IgD-negative memory B cell (primary cell): ENCODE measurements around the gene CKLF. TPM values are rescaled to one million over a fixed set of nuclear protein-coding genes. Genes with fewer than 3 reads are reported as not detected.
A peak's percentile ranks its signal among the peaks of the same experiment; 100 is the strongest.
"Not testable (repeated sequence)": the region's sequence is repeated elsewhere in the genome, so short reads cannot be mapped to it uniquely, and the experiment has no call there.

Experiments used
- H3K27ac Mint-ChIP-seq, 3 donors: one replicate each; pipeline ENCODE4 v1.8.0; 2020 to 2022; ENCODE audit warnings: mild to moderate bottlenecking in 3 of 3, mixed read lengths in 3 of 3, moderate library complexity in 1 of 3
- H3K27me3 Mint-ChIP-seq: one replicate; pipeline ENCODE4 v1.8.0; 2021; ENCODE audit warnings: mixed read lengths
- H3K36me3 Mint-ChIP-seq: one replicate; pipeline ENCODE4 v1.8.0; 2020; ENCODE audit warnings: mild to moderate bottlenecking, mixed read lengths
- H3K4me1 Mint-ChIP-seq, 3 donors: one replicate each; pipeline ENCODE4 v1.8.0; 2020 to 2022; ENCODE audit warnings: mixed read lengths in 3 of 3, mild to moderate bottlenecking in 1 of 3
- H3K4me3 Mint-ChIP-seq, 4 donors: one replicate each; pipeline ENCODE4 v1.8.0; 2020 to 2022; ENCODE audit warnings: mild to moderate bottlenecking in 4 of 4, mixed read lengths in 4 of 4, moderate library complexity in 3 of 4
- H3K9me3 Mint-ChIP-seq, 3 donors: one replicate each; pipeline ENCODE4 v1.8.0; 2020 to 2021; ENCODE audit warnings: mixed read lengths in 3 of 3, mild to moderate bottlenecking in 1 of 3
- polyA plus RNA-seq: library from polyadenylated mRNA; unstranded; fragments of 300-500 nt; fragmentation: Illumina TruSeq; gene quantifications from one replicate; pipeline ENCODE4 v1.2.3, GENCODE V29; 2021

The CKLF gene
- polyA plus RNA-seq, 1 donor from 2014 or later, result 50.8 TPM

DNA sequence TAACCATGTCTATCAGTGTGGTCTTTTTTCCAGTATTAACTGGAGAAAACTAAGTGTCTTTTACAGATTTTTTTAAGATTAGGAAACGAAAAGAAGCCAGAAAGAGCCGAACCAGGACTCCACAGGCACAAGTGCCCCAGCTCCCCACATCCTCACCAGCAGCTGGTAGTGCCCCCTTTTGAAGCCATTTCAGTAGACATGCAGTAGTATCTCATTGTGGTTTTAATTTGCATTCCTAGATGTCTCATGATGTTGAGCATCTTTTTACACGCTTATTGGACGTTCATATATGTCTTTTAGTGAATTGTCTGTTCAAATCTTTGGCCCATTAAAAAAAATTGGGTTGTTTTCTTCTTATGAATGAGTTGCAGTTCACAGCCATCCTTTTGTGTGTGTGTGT, 47.4 kb downstream of the CKLF start:
- Mint-ChIP-seq H3K9me3 (peaks cover 5 to 11% (median 7%) of the 10 kb centered on the region in 3 donors), H3K27ac (no peak overlapping the region), H3K4me1 (peaks cover 10 to 20% (median 15%) of the 10 kb centered on the region in 3 donors), H3K27me3 (peaks cover 33% of the 10 kb centered on the region), H3K36me3 (no peaks in the 10 kb centered on the region), H3K4me3 (no peak overlapping the region)

DNA sequence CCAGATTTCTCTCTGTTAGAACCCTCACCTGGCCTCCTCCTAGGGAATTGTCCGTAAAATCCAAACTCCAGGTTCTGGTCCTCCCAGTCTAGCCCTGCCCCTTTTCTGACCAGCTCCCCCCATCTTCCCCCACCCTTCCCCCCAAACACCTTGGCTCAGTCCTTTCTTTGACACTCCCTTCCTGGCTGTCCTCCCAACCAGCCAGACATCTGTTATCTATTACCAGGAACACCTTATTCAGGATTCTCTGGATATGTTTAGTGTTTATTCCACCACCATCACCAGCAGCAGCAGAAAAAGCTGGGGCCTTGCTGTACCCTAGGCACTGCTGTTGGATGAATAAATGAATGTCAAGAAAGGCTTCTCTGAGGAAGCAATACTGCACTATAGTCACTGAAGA, 48.1 kb downstream of the CKLF start:
- Mint-ChIP-seq H3K27me3 (peaks cover 29% of the 10 kb centered on the region), H3K9me3 (peaks cover 5 to 11% (median 7%) of the 10 kb centered on the region in 3 donors), H3K27ac (no peak overlapping the region), H3K36me3 (no peaks in the 10 kb centered on the region), H3K4me3 (peak overlapping the region in 1 of 4 donors; percentile 68), H3K4me1 (peaks cover 8 to 16% (median 15%) of the 10 kb centered on the region in 3 donors)

DNA sequence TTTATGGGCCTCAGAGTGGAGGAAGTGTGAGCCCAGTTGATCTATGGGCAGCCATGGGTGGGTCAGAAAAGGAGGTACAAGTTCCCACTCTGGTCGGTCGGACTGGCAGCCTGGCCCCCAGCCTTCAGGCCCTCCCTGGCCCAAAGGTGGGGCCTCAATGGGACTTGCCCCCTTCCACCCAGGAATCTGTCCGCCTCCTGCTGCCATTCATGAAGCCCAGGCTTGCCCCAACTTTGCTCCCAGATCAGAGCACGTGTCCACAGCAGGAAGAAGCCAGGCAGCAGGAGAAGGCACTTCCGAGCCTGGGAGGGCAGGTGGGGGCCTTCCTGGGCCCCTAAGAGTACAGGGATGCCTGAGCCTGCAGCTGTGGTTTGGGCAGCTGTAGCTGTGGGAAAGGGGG, 49.1 kb downstream of the CKLF start:
- H3K27ac Mint-ChIP-seq, result peak overlapping the region in 1 of 3 donors; percentile 73
- no peaks in the 10 kb centered on the region for H3K36me3 Mint-ChIP-seq
- H3K4me3 Mint-ChIP-seq, result no peak overlapping the region
- H3K4me1 Mint-ChIP-seq, result peaks cover 14 to 22% (median 21%) of the 10 kb centered on the region in 3 donors
- H3K27me3 Mint-ChIP-seq, result peaks cover 34% of the 10 kb centered on the region
- peaks cover 5 to 11% (median 7%) of the 10 kb centered on the region in 3 donors for H3K9me3 Mint-ChIP-seq

DNA sequence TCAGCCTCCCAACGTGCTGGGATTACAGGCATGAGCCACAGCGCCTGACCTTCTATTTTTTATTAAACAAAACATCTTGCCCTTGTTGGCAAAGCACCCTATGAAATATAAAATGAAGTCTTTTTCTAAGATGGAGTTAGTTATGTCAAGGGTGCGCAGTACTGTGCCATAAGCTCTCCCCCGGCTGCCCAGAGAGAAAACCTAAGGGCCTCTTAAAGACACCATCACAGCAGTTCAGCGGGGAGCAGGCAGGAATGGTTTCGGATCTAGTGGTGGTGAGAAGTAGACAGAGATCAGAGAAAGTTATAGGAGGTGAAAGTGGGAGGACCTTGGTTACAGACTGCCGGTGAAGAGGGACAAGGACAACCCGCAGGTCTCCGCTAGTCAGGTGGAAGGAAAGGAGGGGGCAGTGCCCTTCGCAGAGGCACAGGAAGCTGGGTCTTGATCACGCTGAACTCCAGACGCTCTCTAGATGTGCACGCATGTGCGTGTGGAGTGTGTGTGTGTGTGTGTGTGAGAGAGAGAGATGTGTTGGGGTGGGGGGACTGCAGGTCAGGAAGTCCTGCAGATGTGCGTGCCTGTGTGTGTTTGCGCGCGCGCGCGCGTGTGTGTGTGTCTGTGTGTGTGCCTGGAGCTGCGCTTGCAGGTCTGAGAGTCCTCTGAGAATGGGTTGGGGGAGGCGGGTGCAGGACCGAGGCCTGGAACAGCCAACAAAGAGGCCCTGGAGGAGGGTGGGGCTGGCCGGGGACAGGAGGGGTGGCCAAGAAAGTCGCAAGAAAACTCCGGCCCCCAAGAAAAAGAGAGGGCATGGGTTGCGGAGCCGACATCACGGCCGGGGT, 51.4 kb downstream of the CKLF start:
- Mint-ChIP-seq H3K4me3 (peak overlapping the region; percentile 35 to 94 (median 87)), H3K27me3 (peaks cover 36% of the 10 kb centered on the region), H3K9me3 (peaks cover 5 to 11% (median 7%) of the 10 kb centered on the region in 3 donors), H3K4me1 (peaks cover 20 to 26% (median 22%) of the 10 kb centered on the region in 3 donors), H3K27ac (peak overlapping the region in 2 of 3 donors; percentile 1 to 90), H3K36me3 (no peaks in the 10 kb centered on the region)

DNA sequence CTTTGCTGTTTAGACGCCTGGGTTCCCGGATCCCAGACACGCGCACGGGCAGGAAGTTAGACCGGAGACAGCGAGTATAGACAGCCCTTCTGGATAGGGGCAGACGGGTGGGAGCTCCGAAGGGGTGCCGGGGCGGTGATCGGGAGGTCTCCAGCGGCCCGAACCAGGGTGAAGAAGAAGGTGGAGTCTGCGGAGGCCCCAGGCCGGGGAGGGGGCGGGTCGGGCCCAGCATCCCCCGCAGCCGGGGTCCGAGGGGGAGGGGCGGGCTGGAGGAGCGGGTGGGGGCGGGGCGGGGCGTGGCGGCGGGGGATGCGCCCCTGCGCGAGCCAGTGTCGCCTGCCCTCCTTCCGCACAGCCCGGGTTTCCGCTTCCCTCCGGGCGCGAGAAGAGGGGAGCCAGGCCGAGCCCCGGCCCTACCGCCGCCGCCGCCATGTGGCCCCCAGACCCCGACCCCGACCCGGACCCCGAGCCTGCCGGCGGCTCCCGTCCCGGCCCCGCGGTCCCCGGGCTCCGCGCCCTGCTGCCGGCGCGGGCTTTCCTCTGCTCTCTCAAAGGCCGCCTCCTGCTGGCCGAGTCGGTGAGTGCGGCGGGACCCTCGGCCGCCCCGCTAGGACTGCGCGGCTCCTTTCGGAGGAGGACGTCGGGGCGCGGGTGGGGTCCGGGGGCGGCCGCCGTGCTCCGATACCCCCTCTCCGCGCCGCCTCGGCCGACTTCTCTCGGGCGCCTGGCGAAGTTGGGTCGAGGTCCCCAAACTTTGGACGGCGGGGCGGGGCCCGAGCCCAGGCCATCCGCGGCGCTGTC, 52.2 kb downstream of the CKLF start, which contains the start of gene CMTM3:
Gene CMTM3 (plus strand): TSS at position 329 of the 801 bp plus-strand sequence. CDS start 102 bp downstream, at position 431.
- peaks cover 20 to 26% (median 22%) of the 10 kb centered on the region in 3 donors for H3K4me1 Mint-ChIP-seq

DNA sequence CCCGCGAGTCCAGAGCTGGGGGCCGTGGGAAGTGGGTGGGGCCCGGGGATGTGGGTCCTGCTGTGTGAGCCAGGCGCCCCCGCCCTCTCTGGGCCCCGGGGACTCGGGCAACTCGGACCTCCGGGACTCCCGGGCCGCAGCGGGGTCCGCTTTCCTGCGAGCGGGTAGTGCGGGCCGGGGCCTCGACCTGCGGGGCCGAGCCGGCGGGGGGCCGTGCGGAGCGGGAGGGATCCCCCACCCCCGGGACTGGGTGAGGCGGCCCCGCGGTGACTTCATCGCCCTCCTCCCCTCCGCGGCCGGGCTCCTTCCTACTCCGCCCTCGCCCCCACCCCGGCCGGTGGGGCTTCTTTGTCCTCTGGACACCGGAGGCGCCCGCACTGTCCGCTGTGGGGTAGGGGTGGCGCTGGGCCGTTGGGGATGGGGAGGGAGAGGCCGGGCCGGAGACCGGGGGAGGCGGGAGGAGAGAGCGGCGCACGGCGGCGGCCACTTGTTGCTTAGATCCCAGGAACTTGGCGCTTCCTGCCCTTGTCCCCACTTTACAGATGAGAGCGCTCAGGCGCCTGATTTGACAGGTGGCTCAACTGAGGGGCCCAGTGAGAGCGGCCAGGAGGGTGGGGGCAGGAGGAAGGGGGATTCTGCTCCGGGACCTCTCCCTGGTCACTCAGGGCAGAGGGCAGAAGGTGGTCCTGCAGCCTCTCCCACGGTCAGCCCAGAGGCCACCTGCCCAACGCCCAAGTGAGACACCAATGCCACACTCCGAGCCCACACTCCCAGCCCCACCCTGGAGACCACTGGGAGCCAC, 53.0 kb downstream of the CKLF start:
- Mint-ChIP-seq H3K4me1 (peaks cover 20 to 26% (median 20%) of the 10 kb centered on the region in 3 donors), H3K27ac (no peak overlapping the region), H3K4me3 (peak overlapping the region in 3 of 4 donors; percentile 21 to 91 (median 78)), H3K27me3 (peaks cover 30% of the 10 kb centered on the region), H3K9me3 (peaks cover 5 to 11% (median 7%) of the 10 kb centered on the region in 3 donors), H3K36me3 (no peaks in the 10 kb centered on the region)

More for the DNA sequence above, 52.2 kb downstream of the CKLF start, which contains the start of gene CMTM3:
- peak within 1 kb of the TSS; percentile 35 to 94 (median 87) for H3K4me3 Mint-ChIP-seq
- peak within 1 kb of the TSS in 2 of 3 donors; percentile 1 to 90 for H3K27ac Mint-ChIP-seq
- H3K9me3 Mint-ChIP-seq, result peaks cover 5 to 11% (median 7%) of the 10 kb centered on the region in 3 donors
- H3K27me3 Mint-ChIP-seq, result peaks cover 33% of the 10 kb centered on the region
- H3K36me3 Mint-ChIP-seq, result no peaks in the 10 kb centered on the region

DNA sequence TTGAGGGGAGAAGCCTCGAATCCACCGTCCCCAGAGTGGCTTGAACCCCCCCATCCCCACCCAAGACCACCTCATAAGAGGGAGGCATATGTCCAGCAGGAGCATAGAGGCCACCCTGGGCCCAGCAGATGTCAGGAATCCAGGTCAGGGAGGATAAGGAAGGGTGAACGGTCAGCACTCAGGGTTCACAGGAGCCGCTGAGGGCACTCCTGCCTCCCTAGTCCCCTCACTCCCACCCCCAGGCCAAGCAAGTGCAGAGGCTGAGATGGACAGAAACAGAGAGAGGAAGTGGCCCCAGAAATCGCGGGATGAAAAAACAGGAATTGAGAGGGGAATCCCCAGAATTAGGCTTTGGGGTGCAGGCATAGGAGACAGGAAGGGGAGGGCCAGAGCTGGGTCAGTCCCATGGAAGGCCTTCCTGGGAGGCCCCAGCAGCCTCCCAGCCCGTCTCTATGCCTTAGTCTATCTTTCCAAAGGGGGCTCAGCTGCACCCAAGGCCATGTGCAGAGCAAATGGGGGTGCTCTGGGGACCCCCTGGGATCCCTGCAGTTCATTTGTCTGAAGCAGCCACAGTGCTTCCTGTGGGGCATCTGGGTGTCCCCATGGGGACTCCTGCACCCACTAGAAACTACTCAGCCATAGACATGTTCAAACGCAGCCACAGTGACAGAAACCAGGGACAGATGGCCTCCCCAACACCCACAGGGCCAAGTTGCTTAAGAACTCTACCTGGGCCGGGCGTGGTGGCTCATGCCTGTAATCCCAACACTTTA, 53.8 kb downstream of the CKLF start:
- peak overlapping the region; percentile 69 to 91 (median 80) for H3K4me3 Mint-ChIP-seq
- H3K27me3 Mint-ChIP-seq, result peaks cover 25% of the 10 kb centered on the region
- peak overlapping the region in 1 of 3 donors; percentile 56 for H3K27ac Mint-ChIP-seq

DNA sequence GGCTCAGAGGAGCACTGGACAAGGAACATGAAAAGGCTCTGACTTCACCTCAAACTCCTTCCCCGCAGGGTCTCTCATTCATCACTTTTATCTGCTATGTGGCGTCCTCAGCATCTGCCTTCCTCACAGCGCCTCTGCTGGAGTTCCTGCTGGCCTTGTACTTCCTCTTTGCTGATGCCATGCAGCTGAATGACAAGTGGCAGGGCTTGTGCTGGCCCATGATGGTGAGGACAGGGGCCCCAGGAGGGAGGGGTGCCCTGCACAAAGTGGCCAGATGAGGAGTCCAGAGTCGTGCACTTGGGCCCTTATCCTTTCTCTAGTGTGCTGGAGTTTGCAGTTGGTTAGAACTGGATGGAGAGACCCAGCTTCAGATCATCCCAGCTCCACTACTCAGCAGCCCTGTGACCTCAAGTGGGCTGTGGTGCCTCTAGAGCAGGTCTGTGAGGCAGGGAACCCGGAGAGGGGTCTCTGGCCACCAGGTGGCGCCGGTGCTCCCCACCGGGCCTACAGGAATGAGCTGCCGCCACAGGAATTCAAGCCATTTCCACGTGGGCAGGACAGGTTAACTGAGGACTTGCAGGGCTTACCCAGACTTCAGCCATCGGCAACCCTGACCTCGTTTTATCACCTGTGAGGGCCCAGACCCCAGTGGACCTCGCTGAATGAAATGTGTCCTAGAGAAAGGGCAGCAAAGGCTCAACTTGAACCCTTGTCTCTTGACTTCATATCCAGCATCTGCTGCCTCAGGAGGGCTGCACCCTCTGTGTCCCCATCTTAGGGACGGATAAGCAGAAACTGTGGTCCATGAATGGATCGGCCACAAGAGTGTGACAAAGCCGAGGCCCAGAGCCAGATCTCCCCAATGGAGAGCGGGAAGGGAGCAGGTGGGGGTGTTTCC, 56.1 kb downstream of the CKLF start:
- Mint-ChIP-seq H3K36me3 (no peaks in the 10 kb centered on the region), H3K4me1 (peaks cover 16 to 21% (median 20%) of the 10 kb centered on the region in 3 donors), H3K9me3 (peaks cover 0 to 2% (median 0%) of the 10 kb centered on the region in 3 donors), H3K4me3 (peak overlapping the region in 1 of 4 donors; percentile 72), H3K27me3 (peaks cover 24% of the 10 kb centered on the region), H3K27ac (no peak overlapping the region)

More for the DNA sequence above, 53.8 kb downstream of the CKLF start:
- Mint-ChIP-seq H3K4me1 (peaks cover 20 to 26% (median 20%) of the 10 kb centered on the region in 3 donors), H3K36me3 (no peaks in the 10 kb centered on the region), H3K9me3 (peaks cover 0 to 4% (median 0%) of the 10 kb centered on the region in 3 donors)

DNA sequence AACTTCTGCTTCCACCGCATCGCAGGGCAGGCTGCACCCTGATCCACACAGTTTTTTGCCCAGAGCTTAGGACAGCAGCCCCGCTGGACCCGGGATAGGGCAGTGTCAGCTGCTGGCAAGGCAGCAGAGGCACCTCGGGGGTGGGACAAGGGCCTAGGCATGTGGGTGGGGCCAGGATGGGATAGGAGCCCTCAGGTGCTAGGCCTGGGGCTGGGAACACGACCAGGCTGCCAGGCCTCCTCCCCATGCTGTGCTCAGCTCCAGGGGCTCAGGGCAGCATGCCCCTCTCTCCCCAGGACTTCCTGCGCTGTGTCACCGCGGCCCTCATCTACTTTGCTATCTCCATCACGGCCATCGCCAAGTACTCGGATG, 56.7 kb downstream of the CKLF start:
- Mint-ChIP-seq H3K4me3 (no peak overlapping the region), H3K9me3 (no peaks in the 10 kb centered on the region), H3K36me3 (no peaks in the 10 kb centered on the region), H3K27me3 (peaks cover 17% of the 10 kb centered on the region), H3K4me1 (peaks cover 10 to 16% (median 14%) of the 10 kb centered on the region in 3 donors), H3K27ac (no peak overlapping the region)

DNA sequence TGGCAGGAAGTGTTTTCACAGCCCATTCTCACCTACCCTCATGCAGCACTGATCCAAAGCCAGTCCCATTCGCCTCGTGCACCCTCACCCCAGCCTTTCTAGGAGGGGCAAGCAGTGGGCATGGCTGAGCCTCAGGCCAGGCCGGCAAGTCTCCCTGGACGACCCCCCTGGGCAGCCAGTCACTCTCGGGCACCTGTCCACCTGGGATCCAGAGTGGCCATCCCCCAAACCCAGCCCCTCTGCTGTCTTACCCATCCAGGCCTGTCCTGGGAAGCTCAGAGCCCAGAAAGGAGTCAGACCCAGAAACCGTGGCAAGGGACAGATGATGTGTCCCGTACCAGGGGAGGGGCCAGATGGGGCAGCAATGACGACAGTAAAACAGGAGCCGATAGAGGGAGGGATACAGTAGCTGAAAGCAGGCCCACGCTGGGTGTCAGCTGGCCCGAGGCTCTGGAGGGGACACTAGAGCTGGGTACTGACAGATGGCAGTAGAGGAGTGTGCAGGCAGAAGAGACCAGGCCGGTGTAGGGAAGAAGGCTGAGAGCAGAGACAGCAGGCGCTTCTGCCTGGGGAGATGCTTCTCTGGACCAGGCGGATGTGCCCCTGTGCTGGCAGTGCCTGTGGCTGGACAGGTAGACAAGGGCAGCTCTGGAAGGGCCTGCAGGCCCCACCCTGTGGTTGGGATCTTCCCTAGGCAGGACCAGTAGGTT, 57.9 kb downstream of the CKLF start:
- H3K36me3 Mint-ChIP-seq, result no peaks in the 10 kb centered on the region
- H3K9me3 Mint-ChIP-seq, result no peaks in the 10 kb centered on the region
- H3K4me1 Mint-ChIP-seq, result peaks cover 10 to 16% (median 12%) of the 10 kb centered on the region in 3 donors
- H3K27ac Mint-ChIP-seq, result no peak overlapping the region
- H3K27me3 Mint-ChIP-seq, result peaks cover 15% of the 10 kb centered on the region
- no peak overlapping the region for H3K4me3 Mint-ChIP-seq

DNA sequence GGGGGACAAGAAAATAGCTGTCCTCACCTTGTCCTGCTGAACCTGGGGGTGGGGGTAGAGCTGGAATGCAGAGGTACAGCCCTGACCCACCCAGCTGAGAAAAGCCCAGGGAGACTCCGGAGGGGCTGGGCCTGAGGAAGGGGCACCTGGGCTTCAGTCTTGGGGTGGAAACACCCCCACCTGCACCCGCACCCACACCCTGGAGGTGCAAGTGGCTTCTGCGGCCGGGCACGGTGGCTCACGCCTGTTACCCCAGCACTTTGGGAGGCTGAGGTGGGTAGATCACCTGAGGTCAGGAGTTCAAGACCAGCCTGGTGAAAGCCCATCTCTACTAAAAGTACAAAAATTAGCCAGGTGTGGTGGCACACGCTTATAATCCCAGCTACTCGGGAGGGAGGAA, 59.5 kb downstream of the CKLF start:
- H3K27ac Mint-ChIP-seq, H3K4me3 Mint-ChIP-seq: not testable (repeated sequence)

DNA sequence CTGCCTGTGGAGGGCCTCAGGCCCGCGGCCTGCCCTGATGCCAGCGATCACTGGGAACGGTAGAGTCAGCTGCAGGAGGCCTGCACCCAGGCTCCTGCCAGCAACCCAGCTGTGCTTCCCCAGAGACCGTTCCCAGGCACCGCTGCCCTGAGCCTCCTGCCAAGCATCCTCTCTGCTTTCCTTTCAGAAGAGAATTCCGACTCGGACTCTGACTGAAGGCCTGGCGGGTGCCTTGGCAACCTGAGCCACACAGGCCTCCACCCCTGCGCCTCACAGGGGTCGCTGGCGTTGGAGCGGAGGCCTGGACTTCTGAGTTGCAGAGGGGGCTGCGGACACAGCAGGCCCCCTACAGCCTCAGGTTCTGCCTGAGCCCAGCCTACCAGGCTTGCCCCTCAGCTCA, 60.0 kb downstream of the CKLF start:
- peak overlapping the region in 1 of 3 donors; percentile 43 for H3K27ac Mint-ChIP-seq
- H3K4me3 Mint-ChIP-seq, result no peak overlapping the region
- peaks cover 7% of the 10 kb centered on the region for H3K27me3 Mint-ChIP-seq
- H3K36me3 Mint-ChIP-seq, result no peaks in the 10 kb centered on the region
- peaks cover 4 to 8% (median 5%) of the 10 kb centered on the region in 3 donors for H3K4me1 Mint-ChIP-seq
- no peaks in the 10 kb centered on the region for H3K9me3 Mint-ChIP-seq

More for the DNA sequence above, 59.5 kb downstream of the CKLF start:
- H3K27me3 Mint-ChIP-seq, H3K9me3 Mint-ChIP-seq, H3K36me3 Mint-ChIP-seq, H3K4me1 Mint-ChIP-seq: not testable (repeated sequence)
